ENCODE measurements around the gene TEAD1.

DNA sequence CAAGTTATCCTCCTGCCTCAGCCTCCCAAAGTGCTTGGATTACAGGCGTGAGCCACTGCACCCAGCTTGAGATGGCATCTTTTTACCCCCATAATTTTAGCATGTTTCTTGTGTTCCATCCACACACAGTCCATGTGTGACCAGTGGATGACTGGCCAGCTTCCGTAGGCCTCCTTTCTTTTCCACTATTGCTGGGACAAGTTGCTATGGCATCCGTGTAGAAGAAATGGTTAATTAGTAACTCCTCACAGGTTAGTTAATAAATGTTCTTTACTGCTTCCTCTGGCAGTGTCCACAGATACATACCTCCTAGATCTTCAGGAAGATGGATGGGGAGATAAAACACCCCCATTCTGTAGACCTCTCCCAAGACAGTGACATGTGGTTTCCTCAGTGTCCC, 180.6 kb downstream of the TEAD1 start:
- no peak for TF ChIP-seq CTCF (IDR thresholded peaks at IDR 0.05)
- TF ChIP-seq POLR2A (IDR thresholded peaks at IDR 0.05), result no peak
